NCI-H510A treated with DMSO at 0.1 percent for 48 hours (cell line): ENCODE data around the gene EEA1.
"Not testable (repeated sequence)": the region's sequence is repeated elsewhere in the genome, so short reads cannot be mapped to it uniquely, and the experiment has no call there.

Experiments used
- DNase-seq: peaks from one replicate; lab custom pipeline; 2025; lab: John Stamatoyannopoulos, UW

The EEA1 gene

GRCh38 chr12:92802906-92803305 is 126.2 kb downstream of the EEA1 start:
- no peak for DNase-seq

- DNase-seq = no peak
Observed at GRCh38 chr12:92796650-92797049, 132.4 kb downstream of the EEA1 start.

- no peak for DNase-seq
Observed at GRCh38 chr12:92794814-92795213, 134.3 kb downstream of the EEA1 start.

GRCh38 chr12:92794356-92794755 is 134.7 kb downstream of the EEA1 start:
- not testable (repeated sequence) for DNase-seq

GRCh38 chr12:92786045-92786444 is 143.1 kb downstream of the EEA1 start:
- no peak for DNase-seq

GRCh38 chr12:92785563-92785950 is 143.5 kb downstream of the EEA1 start:
- DNase-seq = no peak

GRCh38 chr12:92784797-92785562 is 144.1 kb downstream of the EEA1 start:
- DNase-seq = peak; percentile 93

GRCh38 chr12:92784356-92784755 is 144.7 kb downstream of the EEA1 start:
- DNase-seq = no peak

GRCh38 chr12:92779902-92780301 is 149.2 kb downstream of the EEA1 start:
- DNase-seq = no peak

GRCh38 chr12:92778525-92778924 is 150.6 kb downstream of the EEA1 start:
- no peak for DNase-seq

- no peak for DNase-seq
Observed at GRCh38 chr12:92775416-92775815, 153.7 kb downstream of the EEA1 start.

GRCh38 chr12:92771001-92771400 is 158.1 kb downstream of the EEA1 start:
- DNase-seq = no peak

- DNase-seq = no peak
Observed at GRCh38 chr12:92769124-92769901, 159.8 kb downstream of the EEA1 start.

GRCh38 chr12:92765871-92766270 is 163.2 kb downstream of the EEA1 start:
- no peak for DNase-seq

GRCh38 chr12:92764831-92765230 is 164.3 kb downstream of the EEA1 start:
- DNase-seq = no peak

- DNase-seq = no peak
Observed at GRCh38 chr12:92762773-92763172, 166.3 kb downstream of the EEA1 start.

GRCh38 chr12:92759634-92760268 is 169.3 kb downstream of the EEA1 start:
- DNase-seq = no peak

- no peak for DNase-seq
Observed at GRCh38 chr12:92757597-92758121, 171.4 kb downstream of the EEA1 start.

- no peak for DNase-seq
Observed at GRCh38 chr12:92756898-92757596, 172.0 kb downstream of the EEA1 start.

GRCh38 chr12:92753976-92754885 is 174.9 kb downstream of the EEA1 start:
- no peak for DNase-seq

GRCh38 chr12:92749691-92750090 is 179.4 kb downstream of the EEA1 start:
- not testable (repeated sequence) for DNase-seq
